HG03575 (cell line): Measurements from ENCODE around the gene C18orf63.
"Not testable (repeated sequence)": the region's sequence is repeated elsewhere in the genome, so short reads cannot be mapped to it uniquely, and the experiment has no call there.

Experiments
- ATAC-seq: cut with Tn5 transposase; IDR thresholded peaks from one replicate; pipeline ENCODE4 v1.9.1; 2021; ENCODE audit not compliant: unreplicated experiment, insufficient number of reproducible peaks, low FRiP score; ENCODE audit errors: extremely low read depth

Gene C18orf63

DNA sequence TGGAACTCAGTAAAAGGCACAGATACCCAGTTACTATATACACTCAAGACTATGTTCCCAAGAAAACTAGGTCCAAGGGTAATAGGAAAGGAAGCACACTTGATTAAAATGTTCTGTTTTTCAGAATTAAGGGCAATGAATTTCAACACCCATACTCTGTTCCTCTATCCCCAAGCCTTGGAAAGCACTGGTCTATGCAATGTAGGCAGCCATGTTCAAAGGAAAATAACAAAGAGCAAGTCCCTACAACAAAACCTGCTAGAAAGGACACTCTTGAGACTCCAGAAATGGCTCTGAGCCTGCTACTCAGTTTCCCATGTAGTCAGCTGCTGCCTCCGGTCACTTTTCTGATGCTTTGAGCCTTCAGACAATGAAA lies 30.7 kb upstream of the C18orf63 start:
- no peak for ATAC-seq

DNA sequence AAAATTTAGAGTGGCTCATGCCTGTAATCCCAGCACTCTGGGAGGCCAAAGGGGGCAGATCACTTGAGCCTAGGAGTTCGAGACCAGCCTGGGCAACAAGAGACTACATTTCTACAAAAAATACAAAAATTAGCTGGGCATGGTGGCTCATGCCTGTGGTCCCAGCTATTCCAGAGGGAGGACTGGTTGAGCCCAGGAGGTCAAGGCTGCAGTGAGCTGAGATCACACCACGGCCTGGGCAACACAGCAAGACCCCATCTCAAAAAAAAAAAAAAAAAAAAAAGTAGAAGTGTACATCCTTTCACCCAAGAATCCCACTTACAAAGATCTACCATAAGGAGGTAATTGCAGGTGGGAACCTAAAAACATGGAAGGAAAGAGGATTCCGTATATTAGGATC lies 30.1 kb upstream of the C18orf63 start:
- ATAC-seq: not testable (repeated sequence)

DNA sequence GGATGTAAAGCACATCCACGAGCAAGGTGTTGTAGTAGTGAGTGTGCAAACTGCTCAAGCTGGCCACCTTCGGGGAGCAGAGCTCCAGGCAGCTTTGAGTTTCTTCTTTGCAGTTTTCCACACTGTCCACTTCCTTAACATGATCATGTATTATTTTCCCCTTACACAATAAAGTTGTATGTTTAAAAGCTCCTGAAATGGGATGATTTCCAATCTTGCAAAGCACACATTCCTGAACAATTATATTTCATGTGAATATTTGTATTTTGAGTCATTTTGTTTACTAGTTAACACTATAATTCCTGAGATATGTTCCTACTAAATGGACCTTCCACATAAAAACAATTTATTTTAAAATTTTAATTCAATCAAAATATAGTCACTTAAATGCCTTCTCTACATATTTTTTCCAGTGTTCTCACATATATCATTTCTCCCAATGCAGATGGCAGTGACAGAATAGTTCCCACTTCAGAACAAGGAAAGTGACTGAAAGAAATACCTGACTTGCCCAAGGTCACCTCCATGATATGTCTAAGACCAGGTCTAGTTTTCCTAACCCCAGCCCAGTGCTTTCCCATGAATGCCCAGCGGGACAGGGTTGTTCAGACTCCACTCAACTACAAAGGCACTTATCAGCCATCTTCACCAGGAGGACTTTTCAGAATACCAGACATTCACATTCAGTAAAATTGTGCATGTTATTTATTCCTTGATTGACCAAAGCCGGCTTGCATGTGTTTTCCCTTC lies 29.4 kb upstream of the C18orf63 start:
- ATAC-seq: no peak

DNA sequence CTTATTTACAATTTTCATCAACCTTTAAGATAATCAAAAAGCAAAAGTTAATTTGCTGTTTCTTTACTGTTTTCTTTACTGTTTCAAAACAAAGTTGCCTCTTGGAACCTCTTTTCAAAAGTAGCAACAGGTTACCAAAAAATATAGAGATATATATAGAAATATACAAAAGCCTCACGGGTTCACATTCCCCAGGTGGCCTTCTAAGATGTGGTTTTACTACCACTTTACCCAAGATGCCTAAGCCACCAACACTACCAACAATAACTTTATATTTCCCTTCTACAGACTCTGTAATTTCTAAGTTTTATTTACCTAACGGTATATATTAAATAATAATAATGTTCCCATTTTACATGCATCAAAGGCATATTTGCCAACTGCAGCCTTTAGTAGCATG lies 28.8 kb upstream of the C18orf63 start:
- no peak for ATAC-seq

- no peak for ATAC-seq
These were observed 27.6 kb upstream of the C18orf63 start for GRCh38 chr18:74288041-74288440.

DNA sequence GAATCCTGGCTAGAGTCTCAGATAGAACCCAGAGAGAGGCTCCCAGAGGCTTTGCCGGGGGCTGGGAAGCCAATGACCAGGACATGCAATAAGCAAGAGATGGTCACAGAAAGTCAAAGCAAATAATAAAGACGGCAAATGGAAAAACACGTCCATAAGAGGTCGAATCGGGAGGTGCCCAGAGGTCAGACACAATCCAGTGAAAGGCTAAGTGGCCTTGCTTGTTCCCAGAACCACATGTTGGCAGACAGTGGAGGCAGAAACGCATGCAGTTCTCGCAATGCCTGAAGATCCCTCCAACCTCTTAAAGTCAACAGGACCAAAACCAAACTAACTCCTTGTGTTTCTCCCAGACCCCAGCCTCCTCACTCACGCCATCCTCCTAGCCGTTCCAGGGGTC lies 26.9 kb upstream of the C18orf63 start:
- ATAC-seq: no peak

- no peak for ATAC-seq
These were observed 26.5 kb upstream of the C18orf63 start for GRCh38 chr18:74289137-74289536.

DNA sequence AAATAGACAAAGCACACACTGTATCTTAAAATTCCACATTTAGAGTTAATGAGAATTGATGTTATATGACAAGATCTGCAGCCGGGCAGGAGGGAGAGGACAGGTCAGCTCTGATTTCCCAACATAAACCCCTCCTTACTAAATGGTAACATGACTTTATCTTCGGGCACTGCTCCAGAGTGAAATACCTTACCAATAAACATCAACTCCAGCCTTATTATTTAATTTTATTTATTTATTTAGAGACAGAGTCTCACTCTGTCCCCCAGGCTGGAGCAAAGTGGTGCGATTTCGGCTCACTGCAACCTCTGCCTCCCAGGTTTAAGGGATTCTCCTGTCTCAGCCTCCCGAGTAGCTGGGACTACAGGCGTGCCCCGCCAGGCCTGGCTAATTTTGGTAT lies 25.6 kb upstream of the C18orf63 start:
- no peak for ATAC-seq

DNA sequence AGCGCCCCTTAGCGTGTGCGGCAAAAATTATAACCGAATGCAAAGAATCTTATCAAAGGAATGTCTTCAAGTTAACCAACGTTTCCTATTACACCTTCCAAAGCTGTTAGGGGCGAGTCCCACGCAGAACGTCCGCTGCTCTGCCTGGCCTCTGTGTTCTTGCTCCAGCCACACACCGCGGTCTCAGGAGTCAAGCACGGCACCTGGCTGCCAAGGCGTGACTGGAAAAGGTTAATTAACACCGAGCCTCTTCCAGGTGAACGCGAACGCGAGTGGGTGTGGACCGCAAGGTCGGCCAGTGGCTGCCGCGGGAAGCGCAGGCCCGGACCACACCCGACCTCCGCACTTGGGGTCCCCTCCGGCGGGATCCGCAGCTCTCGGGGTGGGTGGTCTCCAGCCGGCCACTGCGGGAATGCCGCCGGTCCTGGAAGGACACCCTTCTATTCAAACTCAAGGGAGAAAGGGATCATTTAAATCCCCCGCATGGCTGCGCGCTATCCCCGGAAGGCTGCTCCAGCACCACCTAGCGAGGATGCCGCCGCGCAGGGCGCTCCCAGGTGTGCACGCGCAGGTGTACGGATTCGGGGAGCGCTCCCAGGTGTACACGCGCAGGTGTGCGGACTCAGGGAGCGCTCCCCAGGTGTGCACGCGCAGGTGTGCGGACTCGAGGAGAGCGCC lies 24.7 kb upstream of the C18orf63 start:
- no peak for ATAC-seq

GRCh38 chr18:74291472-74291770 lies 24.2 kb upstream of the C18orf63 start:
- ATAC-seq: no peak

DNA sequence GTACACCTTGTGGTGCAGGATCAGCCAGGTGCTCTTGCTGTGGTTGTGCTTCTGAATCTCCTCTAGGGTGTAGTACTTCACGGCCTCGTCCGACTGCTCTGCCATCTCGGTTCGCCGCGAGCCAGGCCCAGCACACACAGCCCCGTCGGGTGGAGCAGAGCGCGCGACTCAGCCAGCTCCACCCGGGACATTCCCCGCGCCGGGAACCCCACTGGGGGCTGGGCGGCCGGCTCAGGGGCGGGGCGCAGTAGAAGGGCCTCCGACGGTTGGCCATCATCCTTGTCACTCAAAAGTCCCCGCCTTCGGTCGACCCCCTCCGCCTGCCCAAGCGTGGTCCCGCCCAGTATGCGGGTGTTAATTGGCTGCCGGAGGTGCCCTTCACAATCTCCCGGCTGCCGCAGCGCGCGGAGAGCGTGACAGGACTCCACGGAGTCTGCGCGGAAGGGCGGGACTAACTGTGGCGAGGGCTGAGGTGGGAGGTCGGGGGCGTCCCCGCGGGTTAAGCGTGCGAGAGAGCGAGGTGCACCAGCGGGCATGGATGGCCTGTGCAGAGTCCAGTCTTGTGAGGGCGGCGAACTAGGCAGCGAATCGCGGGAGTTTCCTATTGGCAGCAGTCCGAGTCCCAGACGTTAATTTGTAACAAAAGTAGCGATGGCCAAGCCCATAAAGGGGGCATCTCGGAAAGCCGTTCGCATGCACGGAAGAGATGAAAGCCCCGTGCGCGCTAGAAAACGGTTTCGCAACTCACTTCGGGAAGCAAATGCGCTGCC lies 23.7 kb upstream of the C18orf63 start, which contains the start of gene CYB5A:
TSS of gene CYB5A (minus strand) at position 193 of the 770 bp plus-strand sequence. CDS start at position 105, 88 bp downstream.
- peak; percentile 99 for ATAC-seq

DNA sequence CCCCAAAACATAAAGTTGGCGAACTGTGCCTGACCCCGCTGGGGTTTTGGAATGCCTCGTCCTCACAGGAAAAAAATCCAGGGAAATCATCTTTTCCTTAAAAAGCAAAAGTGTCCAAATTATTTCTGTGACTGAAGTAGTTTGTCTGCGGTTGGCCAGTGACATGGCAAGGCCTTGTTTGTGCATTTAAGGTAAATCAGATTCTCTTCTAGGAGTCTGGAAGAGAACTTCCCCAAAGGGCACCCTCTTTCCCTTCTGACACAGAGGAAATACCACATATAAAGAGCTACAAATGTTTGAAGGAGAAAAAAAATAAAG lies 23.1 kb upstream of the C18orf63 start:
- no peak for ATAC-seq

GRCh38 chr18:74292982-74293381 lies 22.7 kb upstream of the C18orf63 start:
- ATAC-seq: not testable (repeated sequence)

DNA sequence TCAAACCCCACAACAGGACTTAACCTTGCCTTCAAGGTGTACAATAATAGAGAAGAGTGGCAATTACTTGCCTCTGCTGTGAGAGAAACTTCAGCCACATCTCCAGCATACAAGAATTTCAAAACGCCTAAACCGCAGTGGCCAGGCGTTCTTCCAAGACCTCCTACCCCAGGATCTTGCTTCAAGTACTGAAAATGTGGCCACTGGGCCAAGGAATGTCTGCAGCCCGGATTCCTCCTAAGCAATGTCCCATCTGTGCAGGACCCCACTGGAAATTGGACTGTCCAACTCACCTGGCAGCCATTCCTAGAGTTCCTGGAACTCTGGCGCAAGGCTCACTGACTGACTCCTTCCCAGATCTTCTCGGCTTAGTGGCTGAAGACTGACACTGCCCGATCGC lies 21.1 kb upstream of the C18orf63 start:
- ATAC-seq: no peak

- no peak for ATAC-seq
These were observed 16.5 kb upstream of the C18orf63 start for GRCh38 chr18:74299162-74299561.

DNA sequence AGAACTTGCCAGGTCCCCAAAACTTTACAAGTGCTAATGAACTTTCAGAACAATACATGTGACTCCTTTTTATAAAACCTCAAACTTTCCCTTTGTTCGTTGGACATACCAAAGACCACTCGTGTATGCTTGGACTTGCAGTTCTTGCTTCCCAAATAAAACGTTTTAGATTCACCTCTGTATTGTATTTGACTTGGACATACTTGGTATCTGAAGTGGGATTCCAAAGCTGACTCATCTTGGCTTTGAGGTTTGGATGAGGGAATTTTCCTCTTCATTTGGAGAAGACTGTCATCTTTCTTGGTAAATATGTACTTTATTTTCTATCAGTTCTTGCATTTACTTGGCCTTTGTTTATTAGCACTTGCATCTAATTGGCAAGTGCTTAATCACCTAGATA lies 15.9 kb upstream of the C18orf63 start:
- ATAC-seq: no peak

DNA sequence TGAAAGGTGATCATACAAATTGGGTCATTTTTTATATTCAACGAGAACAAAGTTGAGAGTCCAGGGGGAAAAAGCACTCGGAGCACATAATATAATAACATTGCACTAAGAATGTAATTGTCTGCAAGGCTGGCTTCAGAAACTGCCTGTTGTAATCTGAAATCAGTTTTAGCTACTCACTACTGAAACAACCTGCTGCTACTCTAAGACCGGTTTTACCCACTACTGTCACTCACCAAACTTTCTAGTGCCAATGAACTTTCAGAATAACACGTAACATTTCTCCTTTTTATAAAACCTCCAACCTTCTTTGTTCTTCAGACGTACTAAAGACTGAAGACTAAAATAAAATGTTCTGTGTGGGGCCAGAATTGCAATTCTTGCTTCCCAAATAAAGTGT lies 12.3 kb upstream of the C18orf63 start:
- ATAC-seq: no peak

DNA sequence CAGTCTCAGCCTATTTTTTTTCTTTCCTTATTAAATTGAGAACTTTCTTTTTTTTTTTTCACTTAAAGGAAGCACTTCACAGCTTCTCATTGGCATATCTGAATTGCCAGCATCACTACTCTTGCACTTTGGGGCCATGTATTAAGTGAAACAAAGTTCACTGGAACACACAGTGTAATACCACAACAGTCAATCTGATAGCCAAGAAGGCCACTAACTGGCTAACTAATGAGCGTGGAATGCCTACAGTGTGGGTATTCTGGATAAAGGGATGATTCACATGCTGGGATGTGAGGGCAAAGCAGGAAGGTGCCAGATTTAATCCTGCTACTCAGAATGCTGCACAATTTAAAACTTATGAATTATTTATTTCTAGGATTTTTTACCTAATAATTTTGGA lies 11.7 kb upstream of the C18orf63 start:
- no peak for ATAC-seq

DNA sequence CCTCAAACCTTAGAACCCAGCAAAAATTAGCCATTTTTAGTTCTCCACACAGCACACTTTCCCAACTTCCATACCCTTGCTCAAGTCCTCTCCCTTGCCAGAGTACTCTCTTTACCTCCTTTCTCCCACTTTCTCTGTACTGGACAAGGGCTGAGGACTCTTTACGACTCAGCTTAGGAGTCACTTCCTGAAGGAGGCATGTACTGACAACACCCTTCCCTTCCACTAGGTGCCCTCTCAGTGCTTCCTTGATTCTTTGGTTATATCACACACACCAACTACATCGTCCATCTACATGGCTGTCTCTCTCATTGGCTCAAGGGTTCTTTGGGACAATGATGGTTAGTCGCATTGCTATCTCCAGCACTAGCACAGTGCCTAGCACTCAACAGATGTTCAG lies 5.2 kb upstream of the C18orf63 start:
- ATAC-seq: peak; percentile 58

DNA sequence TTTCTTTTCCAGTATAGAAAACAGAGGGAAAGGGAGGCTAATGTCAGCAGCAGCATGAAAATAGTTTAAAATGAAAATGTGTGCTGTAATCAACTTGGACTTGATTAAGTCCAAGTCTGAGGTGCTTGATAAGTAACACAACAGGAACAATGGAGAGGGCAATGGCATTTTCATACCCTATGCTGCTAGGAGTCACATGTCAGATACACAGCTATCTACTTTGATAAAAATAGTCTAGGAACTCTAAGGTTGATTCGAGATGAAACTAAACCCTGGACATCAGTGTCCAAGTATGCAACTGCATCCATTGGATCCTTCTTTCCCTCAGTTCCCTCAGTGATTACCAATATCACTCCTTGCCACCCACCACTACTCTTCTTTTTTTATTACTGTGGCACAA lies 4.6 kb upstream of the C18orf63 start:
- ATAC-seq: no peak
